Measurements from ENCODE around the gene CTSO.

DNA sequence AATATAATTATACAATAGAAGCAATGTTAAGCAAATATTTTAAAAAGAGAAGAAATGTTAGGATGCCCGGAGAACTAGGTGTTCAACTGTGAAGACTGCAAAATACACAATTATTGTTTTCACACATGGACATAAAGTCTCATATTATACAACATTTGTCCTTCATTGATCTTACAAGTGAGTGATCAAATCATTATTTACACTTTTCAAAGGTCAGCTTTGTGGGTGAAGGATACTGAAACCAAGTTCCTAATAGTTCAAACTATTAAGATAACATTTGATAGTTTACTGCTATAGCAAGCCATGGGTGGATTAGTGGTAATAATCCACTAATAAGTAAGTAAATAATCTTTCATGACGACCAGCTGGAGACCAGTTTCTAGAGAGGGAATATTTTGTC lies 23.3 kb downstream of the CTSO start:
- TF ChIP-seq POLR2A (IDR thresholded peaks at IDR 0.05; ENCODE audit: low read depth, low read length) (no peak), POLR2AphosphoS5 (IDR thresholded peaks at IDR 0.05; ENCODE audit: low read depth, low read length) (no peak), TAF1 (IDR thresholded peaks at IDR 0.05; ENCODE audit: borderline replicate concordance, low read depth, low read length) (no peak)
